22Rv1 (cell line): ENCODE results near the gene BCAS4.

Source experiments
- H3K27ac ChIP-seq: fragments of 450-650 bp; 2 replicates; pipeline ENCODE4 v1.5.1; 2017
- ZFX ChIP-seq: fragments of 450-650 bp; IDR thresholded peaks from 2 replicates; pipeline ENCODE4 v1.6.1; 2017; ENCODE audit warnings: antibody characterized with exemption, borderline replicate concordance
- TF ChIP-seq, protein P1 (sequence below): fragments of 450-650 bp; IDR thresholded peaks from 2 replicates; pipeline ENCODE4 v1.5.1; 2017; ENCODE audit warnings: mild to moderate bottlenecking

BCAS4 gene

GRCh38 chr20:50858525-50858924, 63.7 kb downstream of the BCAS4 start:
- TF ChIP-seq, protein P1, sequence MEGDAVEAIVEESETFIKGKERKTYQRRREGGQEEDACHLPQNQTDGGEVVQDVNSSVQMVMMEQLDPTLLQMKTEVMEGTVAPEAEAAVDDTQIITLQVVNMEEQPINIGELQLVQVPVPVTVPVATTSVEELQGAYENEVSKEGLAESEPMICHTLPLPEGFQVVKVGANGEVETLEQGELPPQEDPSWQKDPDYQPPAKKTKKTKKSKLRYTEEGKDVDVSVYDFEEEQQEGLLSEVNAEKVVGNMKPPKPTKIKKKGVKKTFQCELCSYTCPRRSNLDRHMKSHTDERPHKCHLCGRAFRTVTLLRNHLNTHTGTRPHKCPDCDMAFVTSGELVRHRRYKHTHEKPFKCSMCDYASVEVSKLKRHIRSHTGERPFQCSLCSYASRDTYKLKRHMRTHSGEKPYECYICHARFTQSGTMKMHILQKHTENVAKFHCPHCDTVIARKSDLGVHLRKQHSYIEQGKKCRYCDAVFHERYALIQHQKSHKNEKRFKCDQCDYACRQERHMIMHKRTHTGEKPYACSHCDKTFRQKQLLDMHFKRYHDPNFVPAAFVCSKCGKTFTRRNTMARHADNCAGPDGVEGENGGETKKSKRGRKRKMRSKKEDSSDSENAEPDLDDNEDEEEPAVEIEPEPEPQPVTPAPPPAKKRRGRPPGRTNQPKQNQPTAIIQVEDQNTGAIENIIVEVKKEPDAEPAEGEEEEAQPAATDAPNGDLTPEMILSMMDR: no peak
- no peak for TF ChIP-seq ZFX
- H3K27ac ChIP-seq: no peak overlapping the region

DNA sequence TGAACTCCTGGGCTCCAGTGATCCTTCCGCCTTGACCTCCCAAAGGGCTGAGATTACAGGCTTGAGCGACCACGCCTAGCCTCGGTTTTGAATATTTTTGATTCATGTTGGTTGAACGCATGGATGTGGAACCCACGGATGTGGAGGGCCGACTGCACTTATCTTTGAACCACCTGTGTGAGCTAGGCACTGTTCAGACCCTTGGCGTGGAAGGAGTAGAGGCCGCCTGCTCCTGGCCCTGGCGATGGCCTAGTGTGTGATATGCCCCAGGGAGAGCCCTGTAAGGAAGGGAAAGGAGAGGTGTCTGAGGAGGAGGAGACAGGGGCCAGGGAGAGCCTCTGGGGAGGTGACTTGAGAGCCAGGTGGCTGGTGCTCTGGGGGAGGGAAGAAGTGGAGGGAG, 64.3 kb downstream of the BCAS4 start:
- no peak overlapping the region for H3K27ac ChIP-seq
- TF ChIP-seq, protein P1: no peak
- no peak for TF ChIP-seq ZFX

- TF ChIP-seq, protein P1: no peak
- no peak for TF ChIP-seq ZFX
- H3K27ac ChIP-seq: no peak overlapping the region
Measured at GRCh38 chr20:50861012-50861411, 66.2 kb downstream of the BCAS4 start.

DNA sequence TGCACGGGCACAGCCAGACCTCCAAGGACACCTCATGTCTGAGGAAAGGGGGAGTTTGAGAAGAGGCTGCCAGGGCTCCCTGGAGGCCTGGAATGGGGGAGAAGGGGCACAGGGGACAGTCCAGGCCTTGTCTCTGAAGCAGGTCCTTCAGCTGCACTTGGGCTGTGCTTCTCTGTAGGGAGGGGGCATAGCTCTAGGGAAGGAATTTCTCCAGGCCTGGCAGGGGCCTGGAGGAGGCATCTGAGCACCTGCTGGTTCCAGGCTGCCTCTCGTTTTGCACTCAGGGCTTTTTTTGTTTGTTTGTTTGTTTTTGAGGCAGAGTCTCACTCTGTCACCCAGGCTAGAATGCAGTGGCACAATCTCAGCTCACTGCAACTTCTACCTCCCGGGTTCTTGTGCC, 67.7 kb downstream of the BCAS4 start:
- TF ChIP-seq ZFX: no peak
- TF ChIP-seq, protein P1: no peak
- H3K27ac ChIP-seq: no peak overlapping the region

- no peak overlapping the region for H3K27ac ChIP-seq
- TF ChIP-seq, protein P1: no peak
- TF ChIP-seq ZFX: no peak
Measured at GRCh38 chr20:50865114-50865513, 70.3 kb downstream of the BCAS4 start.

- H3K27ac ChIP-seq: no peak overlapping the region
- TF ChIP-seq, protein P1: no peak
- no peak for TF ChIP-seq ZFX
Measured at GRCh38 chr20:50865591-50865990, 70.7 kb downstream of the BCAS4 start.

GRCh38 chr20:50866036-50866685, 71.3 kb downstream of the BCAS4 start:
- TF ChIP-seq, protein P1: no peak
- TF ChIP-seq ZFX: no peak
- H3K27ac ChIP-seq: no peak overlapping the region
